ENCODE results near the gene QSOX1. TPM values are rescaled to one million over a fixed set of nuclear protein-coding genes. Genes with fewer than 3 reads are reported as not detected.

The QSOX1 gene
- total RNA-seq, 1 experiment from 2014 or later, result 192 TPM

GRCh38 chr1:180116964-180117763 is 37.5 kb upstream of the QSOX1 start:
- no peaks in the 10 kb centered on the region for H3K9me2 ChIP-seq (replicated peaks; ENCODE audit: low read length)
- H3K79me2 ChIP-seq (ENCODE audit: low read length), result no peaks in the 10 kb centered on the region
- intact Hi-C loops (cut with micrococcal nuclease), result no loop called here
- TF ChIP-seq EZH2 (IDR thresholded peaks at IDR 0.05; ENCODE audit: low read length, unreplicated experiment) (no peak), CTCF (conservative IDR thresholded peaks at IDR 0.05; ENCODE audit: low read depth, low read length) (no peak), EZH2phosphoT487 (IDR thresholded peaks at IDR 0.05; ENCODE audit: borderline replicate concordance, low read length) (no peak)
- POLR2A ChIA-PET (ENCODE audit: unreplicated experiment), result no interaction called here
- peak overlapping the region; percentile 83 for H3K27ac ChIP-seq (ENCODE audit: low read length)
- H3K4me2 ChIP-seq (ENCODE audit: low read length), result peak overlapping the region; percentile 47
- BruUV-seq (replicated peaks), result TSS peak; percentile 43
- peak; percentile 82 for ATAC-seq
- CTCF ChIA-PET, result no interaction called here
- H4K20me1 ChIP-seq (ENCODE audit: low read length), result no peaks in the 10 kb centered on the region
- H3F3A ChIP-seq (ENCODE audit: low read length, unreplicated experiment), result no peaks in the 10 kb centered on the region
- DNase-seq, result peak; percentile 59
- H3K9ac ChIP-seq (ENCODE audit: low read length), result peak overlapping the region; percentile 43
- 0 out of 2 replicates have a peak overlapping the region, but pooled peaks have one; percentile 7 for H2AFZ ChIP-seq (ENCODE audit: low read length)
- H3K9me3 ChIP-seq (ENCODE audit: low read length), result no peaks in the 10 kb centered on the region
- H3K36me3 ChIP-seq (ENCODE audit: low read depth, low read length), result peaks cover 3% of the 10 kb centered on the region; the same call in 1 of the 2 replicates
- no peaks in the 10 kb centered on the region for H3K27me3 ChIP-seq (ENCODE audit: low read length)
- H3K4me3 ChIP-seq (ENCODE audit: low read length), result no peak overlapping the region
- H3K4me1 ChIP-seq (ENCODE audit: insufficient read depth, low read length), result peaks cover 18% of the 10 kb centered on the region

- ATAC-seq (peak; percentile 72), DNase-seq (peak; percentile 80)
- CTCF ChIA-PET, result no interaction called here
- intact Hi-C loops (cut with micrococcal nuclease), result no loop called here
- Histone ChIP-seq H3K9ac (ENCODE audit: low read length) (peak overlapping the region; percentile 43), H3K9me3 (ENCODE audit: low read length) (no peaks in the 10 kb centered on the region), H3K4me3 (ENCODE audit: low read length) (no peak overlapping the region), H2AFZ (ENCODE audit: low read length) (0 out of 2 replicates have a peak overlapping the region, but pooled peaks have one; percentile 7), H3K9me2 (replicated peaks; ENCODE audit: low read length) (no peaks in the 10 kb centered on the region), H4K20me1 (ENCODE audit: low read length) (no peaks in the 10 kb centered on the region), H3K4me2 (ENCODE audit: low read length) (peak overlapping the region; percentile 47), H3K4me1 (ENCODE audit: insufficient read depth, low read length) (peaks cover 18% of the 10 kb centered on the region), H3K79me2 (ENCODE audit: low read length) (no peaks in the 10 kb centered on the region), H3K27me3 (ENCODE audit: low read length) (no peaks in the 10 kb centered on the region), H3K36me3 (ENCODE audit: low read depth, low read length) (no peaks in the 10 kb centered on the region), H3K27ac (ENCODE audit: low read length) (peak overlapping the region; percentile 83), H3F3A (ENCODE audit: low read length, unreplicated experiment) (no peaks in the 10 kb centered on the region)
- TF ChIP-seq CTCF (conservative IDR thresholded peaks at IDR 0.05; ENCODE audit: low read depth, low read length) (no peak), EZH2 (IDR thresholded peaks at IDR 0.05; ENCODE audit: low read length, unreplicated experiment) (no peak), EZH2phosphoT487 (IDR thresholded peaks at IDR 0.05; ENCODE audit: borderline replicate concordance, low read length) (no peak)
- no TSS peak for BruUV-seq (replicated peaks)
- POLR2A ChIA-PET (ENCODE audit: unreplicated experiment), result no interaction called here
Measured at GRCh38 chr1:180117764-180118116, 36.9 kb upstream of the QSOX1 start.

GRCh38 chr1:180119837-180120236 is 34.8 kb upstream of the QSOX1 start:
- Histone ChIP-seq H3K9ac (ENCODE audit: low read length) (no peak overlapping the region), H3K36me3 (ENCODE audit: low read depth, low read length) (no peaks in the 10 kb centered on the region), H3K27ac (ENCODE audit: low read length) (no peak overlapping the region), H3K9me3 (ENCODE audit: low read length) (no peaks in the 10 kb centered on the region), H3K79me2 (ENCODE audit: low read length) (no peaks in the 10 kb centered on the region), H3K27me3 (ENCODE audit: low read length) (no peaks in the 10 kb centered on the region), H3K4me1 (ENCODE audit: insufficient read depth, low read length) (peaks cover 29% of the 10 kb centered on the region), H2AFZ (ENCODE audit: low read length) (no peak overlapping the region), H3K9me2 (replicated peaks; ENCODE audit: low read length) (no peaks in the 10 kb centered on the region), H3F3A (ENCODE audit: low read length, unreplicated experiment) (no peaks in the 10 kb centered on the region), H4K20me1 (ENCODE audit: low read length) (no peaks in the 10 kb centered on the region), H3K4me2 (ENCODE audit: low read length) (no peak overlapping the region), H3K4me3 (ENCODE audit: low read length) (no peak overlapping the region)
- no TSS peak for BruUV-seq (replicated peaks)
- CTCF ChIA-PET, result no interaction called here
- POLR2A ChIA-PET (ENCODE audit: unreplicated experiment), result interaction anchor here (1.0 kb wide), 1 partner anchor 35 kb away, joined by 6 read pairs; the partner anchor contains the start of gene QSOX1
- TF ChIP-seq EZH2phosphoT487 (IDR thresholded peaks at IDR 0.05; ENCODE audit: borderline replicate concordance, low read length), result no peak
- no peak for TF ChIP-seq EZH2 (IDR thresholded peaks at IDR 0.05; ENCODE audit: low read length, unreplicated experiment)
- no peak for TF ChIP-seq CTCF (conservative IDR thresholded peaks at IDR 0.05; ENCODE audit: low read depth, low read length)
- DNase-seq (no peak), ATAC-seq (no peak)
- intact Hi-C loops (cut with micrococcal nuclease), result no loop called here

Measured in PC-3 (cell line).